Effector memory CD8-positive, alpha-beta T cell (primary cell): Measurements from ENCODE around the gene LATS2.
A peak's percentile ranks its signal among the peaks of the same experiment; 100 is the strongest.

ENCODE experiments used
- ATAC-seq: fragments of 150-1000 bp; cut with Tn5 transposase; replicated peaks from 2 replicates; pipeline ENCODE4 v1.10.0; 2021; ENCODE audit warnings: mild to moderate bottlenecking, moderate library complexity
- DNase-seq, 3 experiments: peaks; one replicate each; pipeline ENCODE4 v3.0.0; 2021
- H3K27ac Mint-ChIP-seq, 2 donors: one replicate each; pipeline ENCODE4 v1.8.0; 2022; ENCODE audit warnings: mild to moderate bottlenecking in 2 of 2, mixed read lengths in 2 of 2, moderate library complexity in 2 of 2
- H3K27me3 Mint-ChIP-seq, 2 donors: one replicate each; pipeline ENCODE4 v1.8.0; 2022; ENCODE audit warnings: mixed read lengths in 2 of 2
- H3K36me3 Mint-ChIP-seq: one replicate; pipeline ENCODE4 v1.8.0; 2022; ENCODE audit warnings: mild to moderate bottlenecking, moderate library complexity, mixed read lengths; ENCODE audit not compliant: insufficient read depth
- H3K4me1 Mint-ChIP-seq, 2 donors: one replicate each; pipeline ENCODE4 v1.8.0; 2022; ENCODE audit warnings: low read depth in 2 of 2, mixed read lengths in 2 of 2
- H3K4me3 Mint-ChIP-seq, 2 donors: one replicate each; pipeline ENCODE4 v1.8.0; 2022; ENCODE audit warnings: mild to moderate bottlenecking in 2 of 2, mixed read lengths in 2 of 2, moderate library complexity in 2 of 2
- H3K9me3 Mint-ChIP-seq, 2 donors: one replicate each; pipeline ENCODE4 v1.8.0; 2022; ENCODE audit warnings: mixed read lengths in 2 of 2

Gene LATS2

GRCh38 chr13:20924758-20925394 lies 136.5 kb downstream of the LATS2 start:
- Mint-ChIP-seq H3K27me3 (no peaks in the 10 kb centered on the region), H3K4me1 (no peaks in the 10 kb centered on the region), H3K27ac (no peak overlapping the region), H3K4me3 (no peak overlapping the region), H3K36me3 (no peaks in the 10 kb centered on the region), H3K9me3 (no peaks in the 10 kb centered on the region)
- DNase-seq (peak; percentile 65 to 78 (median 71)), ATAC-seq (peak; percentile 70)

GRCh38 chr13:20923272-20923671 lies 138.1 kb downstream of the LATS2 start:
- H3K4me3 Mint-ChIP-seq, result no peak overlapping the region
- H3K27ac Mint-ChIP-seq, result no peak overlapping the region
- no peaks in the 10 kb centered on the region for H3K27me3 Mint-ChIP-seq
- no peak for ATAC-seq
- no peaks in the 10 kb centered on the region for H3K9me3 Mint-ChIP-seq
- DNase-seq, result no peak
- H3K36me3 Mint-ChIP-seq, result no peaks in the 10 kb centered on the region
- no peaks in the 10 kb centered on the region for H3K4me1 Mint-ChIP-seq
